OCI-LY3 (cell line): ENCODE data around the gene HGS.

Experiments
- H2AFZ ChIP-seq: fragments of 200-600, 300-600 bp; shearing (Covaris generic); 2 replicates; pipeline ENCODE4 v1.6.0; 2014; ENCODE audit warnings: antibody characterized with exemption, low read depth, low read length
- H3K27ac ChIP-seq: fragments of 200-600, 300-600 bp; sonication (generic); 2 replicates; pipeline ENCODE4 v1.5.1; 2014; ENCODE audit warnings: mild to moderate bottlenecking, low read length, moderate library complexity, mixed read lengths
- H3K27me3 ChIP-seq: fragments of 200-600, 300-600 bp; sonication (generic); 2 replicates; pipeline ENCODE4 v1.6.1; 2014; ENCODE audit warnings: low read depth, low read length, mixed read lengths
- H3K36me3 ChIP-seq: fragments of 200-600, 300-600 bp; sonication (generic); replicated peaks from 2 replicates; pipeline ENCODE3; 2014; ENCODE audit warnings: low read depth, low read length, mixed read lengths
- H3K4me1 ChIP-seq: fragments of 300-600, 200-600 bp; sonication (generic); 2 replicates; pipeline ENCODE4 v1.6.1; 2014; ENCODE audit warnings: low read length, mixed read lengths
- H3K4me2 ChIP-seq: fragments of 200-600, 300-600 bp; sonication (generic); 2 replicates; pipeline ENCODE4 v1.6.1; 2014; ENCODE audit warnings: low read length, mixed read lengths
- H3K4me3 ChIP-seq: fragments of 300-600, 200-600 bp; sonication (generic); 2 replicates; pipeline ENCODE4 v1.5.1; 2014; ENCODE audit warnings: antibody characterized with exemption, mild to moderate bottlenecking, low read length, moderate library complexity
- H3K79me2 ChIP-seq: fragments of 300-600, 200-600 bp; shearing (Covaris generic); 2 replicates; pipeline ENCODE4 v1.6.1; 2014; ENCODE audit warnings: mild to moderate bottlenecking, low read length, mixed read lengths
- H3K9ac ChIP-seq: fragments of 300-600, 200-600 bp; shearing (Covaris generic); 2 replicates; pipeline ENCODE4 v1.6.0; 2014; ENCODE audit warnings: mild to moderate bottlenecking, low read length, moderate library complexity
- H3K9me3 ChIP-seq: fragments of 200-600, 300-600 bp; shearing (Covaris generic); 2 replicates; pipeline ENCODE4 v1.6.1; 2014; ENCODE audit warnings: low read length, mixed read lengths; ENCODE audit not compliant: insufficient read depth
- H4K20me1 ChIP-seq: fragments of 200-600, 300-600 bp; sonication (generic); 2 replicates; pipeline ENCODE4 v1.6.1; 2016; ENCODE audit warnings: low read length, mixed read lengths; ENCODE audit not compliant: insufficient read depth
- CTCF ChIP-seq: fragments of 200-600, 300-600 bp; sonication (generic); IDR thresholded peaks from 2 replicates; pipeline ENCODE4 v1.5.1; 2014; ENCODE audit warnings: antibody characterized with exemption, low read length, low read depth
- EZH2phosphoT487 ChIP-seq: fragments of 200-600 bp; shearing (Covaris generic); IDR thresholded peaks from 2 replicates; pipeline ENCODE4 v1.6.1; 2018; ENCODE audit warnings: antibody characterized with exemption, mixed run types, low read depth

The HGS gene

GRCh38 chr17:81715107-81715871, 31.5 kb downstream of the HGS start:
- H3K27ac ChIP-seq, result no peak overlapping the region
- H4K20me1 ChIP-seq, result peaks cover 5% of the 10 kb centered on the region; the same call in 1 of the 2 replicates
- H3K4me2 ChIP-seq, result no peak overlapping the region
- H3K4me1 ChIP-seq, result peaks cover 19% of the 10 kb centered on the region
- no peak for TF ChIP-seq EZH2phosphoT487
- no peak for TF ChIP-seq CTCF
- no peaks in the 10 kb centered on the region for H3K27me3 ChIP-seq
- no peak overlapping the region for H3K4me3 ChIP-seq
- no peak overlapping the region for H2AFZ ChIP-seq
- H3K79me2 ChIP-seq, result peaks cover 26% of the 10 kb centered on the region
- no peaks in the 10 kb centered on the region for H3K9me3 ChIP-seq
- H3K36me3 ChIP-seq, result peaks cover 4% of the 10 kb centered on the region
- H3K9ac ChIP-seq, result no peak overlapping the region

- Histone ChIP-seq H3K4me2 (no peak overlapping the region), H3K9ac (no peak overlapping the region)
Observed at GRCh38 chr17:81715872-81716673, 32.3 kb downstream of the HGS start.

GRCh38 chr17:81716674-81716996, 32.8 kb downstream of the HGS start:
- no peak overlapping the region for H2AFZ ChIP-seq
- H3K9me3 ChIP-seq, result no peaks in the 10 kb centered on the region
- H3K36me3 ChIP-seq, result peaks cover 4% of the 10 kb centered on the region
- H3K4me1 ChIP-seq, result peaks cover 8% of the 10 kb centered on the region
- H3K79me2 ChIP-seq, result peaks cover 26% of the 10 kb centered on the region
- no peak overlapping the region for H3K4me3 ChIP-seq
- no peak overlapping the region for H3K4me2 ChIP-seq
- H4K20me1 ChIP-seq, result peaks cover 5% of the 10 kb centered on the region; the same call in 1 of the 2 replicates
- no peaks in the 10 kb centered on the region for H3K27me3 ChIP-seq
- H3K9ac ChIP-seq, result no peak overlapping the region
- H3K27ac ChIP-seq, result no peak overlapping the region
- no peak for TF ChIP-seq EZH2phosphoT487
- no peak for TF ChIP-seq CTCF

More at GRCh38 chr17:81715872-81716673, 32.3 kb downstream of the HGS start:
- no peaks in the 10 kb centered on the region for H3K27me3 ChIP-seq
- H4K20me1 ChIP-seq, result peaks cover 5% of the 10 kb centered on the region; the same call in 1 of the 2 replicates
- H3K4me3 ChIP-seq, result no peak overlapping the region
- H2AFZ ChIP-seq, result no peak overlapping the region
- peaks cover 4% of the 10 kb centered on the region for H3K36me3 ChIP-seq
- peaks cover 11% of the 10 kb centered on the region for H3K4me1 ChIP-seq
- H3K79me2 ChIP-seq, result peaks cover 26% of the 10 kb centered on the region
- H3K9me3 ChIP-seq, result no peaks in the 10 kb centered on the region
- H3K27ac ChIP-seq, result no peak overlapping the region
- no peak for TF ChIP-seq EZH2phosphoT487
- TF ChIP-seq CTCF, result no peak
